GM12878 (cell line): ENCODE results near the gene ERMARD. TPM values are rescaled to one million over a fixed set of nuclear protein-coding genes. Genes with fewer than 3 reads are reported as not detected.

ENCODE experiments used
- PAX5 ChIP-seq: IDR thresholded peaks from 2 replicates; pipeline ENCODE4 v1.6.1; 2011; ENCODE audit warnings: low read depth, low read length, borderline replicate concordance
- SMAD1 ChIP-seq: fragments of 450-650 bp; IDR thresholded peaks from 2 replicates; pipeline ENCODE4 v1.6.1; 2018; ENCODE audit warnings: mild to moderate bottlenecking, low read depth; ENCODE audit not compliant: partially characterized antibody
- TARDBP ChIP-seq: IDR thresholded peaks from 2 replicates; pipeline ENCODE4 v1.6.1; 2016; ENCODE audit warnings: borderline replicate concordance
- ZBTB40 ChIP-seq: fragments of 450-650 bp; IDR thresholded peaks from 2 replicates; pipeline ENCODE4 v1.6.1; 2016; ENCODE audit warnings: mild to moderate bottlenecking, moderate library complexity, borderline replicate concordance
- polyA plus RNA-seq, 11 experiments: library from polyadenylated mRNA; depleted of rRNA in 4 of 11; unstranded in 6 of 11; stranded (reverse) in 5 of 11; fragments of >200 nt; fragmentation: Nextera tagmentation in 4 of 11; fragmentation: Illumina TruSeq in 1 of 11; extraction: Ambion mirVana in 4 of 11; extraction: Trizol in 1 of 11; gene quantifications; 1 replicate in 1 of 11; 2 replicates in 10 of 11; pipeline versions ENCODE4 v1.2.1 to v1.2.3, GENCODE V29; 2011 to 2016; ENCODE audit warnings: inconsistent platforms in 2 of 11, missing spikeins in 2 of 11, low read depth in 1 of 11
- total RNA-seq, 4 experiments: library from RNA; depleted of rRNA in 3 of 4; stranded (reverse); fragments of >200 nt in 3 of 4; fragmentation: Illumina TruSeq in 1 of 4; extraction: Trizol in 1 of 4; gene quantifications; 2 replicates each; pipeline versions ENCODE4 v1.2.1 to v1.2.3, GENCODE V29; 2013 to 2021
- TF ChIP-seq, protein P1 (sequence below): fragments of 450-650 bp; IDR thresholded peaks from 2 replicates; pipeline ENCODE4 v1.6.1; 2017; ENCODE audit warnings: borderline replicate concordance
- TF ChIP-seq, protein P2 (sequence below): fragments of 150-350 bp; IDR thresholded peaks from 2 replicates; pipeline ENCODE4 v1.6.1; 2016; ENCODE audit warnings: low read depth, low read length

The ERMARD gene
- total and polyA plus RNA-seq, 10 of the 15 experiments (the other 5 are each of a cell fraction or from before 2014, with no cell fraction given), result 24.4 to 63.3 (median 34.1) TPM

- TF ChIP-seq, protein P1, sequence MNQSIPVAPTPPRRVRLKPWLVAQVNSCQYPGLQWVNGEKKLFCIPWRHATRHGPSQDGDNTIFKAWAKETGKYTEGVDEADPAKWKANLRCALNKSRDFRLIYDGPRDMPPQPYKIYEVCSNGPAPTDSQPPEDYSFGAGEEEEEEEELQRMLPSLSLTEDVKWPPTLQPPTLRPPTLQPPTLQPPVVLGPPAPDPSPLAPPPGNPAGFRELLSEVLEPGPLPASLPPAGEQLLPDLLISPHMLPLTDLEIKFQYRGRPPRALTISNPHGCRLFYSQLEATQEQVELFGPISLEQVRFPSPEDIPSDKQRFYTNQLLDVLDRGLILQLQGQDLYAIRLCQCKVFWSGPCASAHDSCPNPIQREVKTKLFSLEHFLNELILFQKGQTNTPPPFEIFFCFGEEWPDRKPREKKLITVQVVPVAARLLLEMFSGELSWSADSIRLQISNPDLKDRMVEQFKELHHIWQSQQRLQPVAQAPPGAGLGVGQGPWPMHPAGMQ, result no peak
- TF ChIP-seq PAX5 (no peak), TARDBP (no peak), SMAD1 (no peak), ZBTB40 (no peak)
- TF ChIP-seq, protein P2, sequence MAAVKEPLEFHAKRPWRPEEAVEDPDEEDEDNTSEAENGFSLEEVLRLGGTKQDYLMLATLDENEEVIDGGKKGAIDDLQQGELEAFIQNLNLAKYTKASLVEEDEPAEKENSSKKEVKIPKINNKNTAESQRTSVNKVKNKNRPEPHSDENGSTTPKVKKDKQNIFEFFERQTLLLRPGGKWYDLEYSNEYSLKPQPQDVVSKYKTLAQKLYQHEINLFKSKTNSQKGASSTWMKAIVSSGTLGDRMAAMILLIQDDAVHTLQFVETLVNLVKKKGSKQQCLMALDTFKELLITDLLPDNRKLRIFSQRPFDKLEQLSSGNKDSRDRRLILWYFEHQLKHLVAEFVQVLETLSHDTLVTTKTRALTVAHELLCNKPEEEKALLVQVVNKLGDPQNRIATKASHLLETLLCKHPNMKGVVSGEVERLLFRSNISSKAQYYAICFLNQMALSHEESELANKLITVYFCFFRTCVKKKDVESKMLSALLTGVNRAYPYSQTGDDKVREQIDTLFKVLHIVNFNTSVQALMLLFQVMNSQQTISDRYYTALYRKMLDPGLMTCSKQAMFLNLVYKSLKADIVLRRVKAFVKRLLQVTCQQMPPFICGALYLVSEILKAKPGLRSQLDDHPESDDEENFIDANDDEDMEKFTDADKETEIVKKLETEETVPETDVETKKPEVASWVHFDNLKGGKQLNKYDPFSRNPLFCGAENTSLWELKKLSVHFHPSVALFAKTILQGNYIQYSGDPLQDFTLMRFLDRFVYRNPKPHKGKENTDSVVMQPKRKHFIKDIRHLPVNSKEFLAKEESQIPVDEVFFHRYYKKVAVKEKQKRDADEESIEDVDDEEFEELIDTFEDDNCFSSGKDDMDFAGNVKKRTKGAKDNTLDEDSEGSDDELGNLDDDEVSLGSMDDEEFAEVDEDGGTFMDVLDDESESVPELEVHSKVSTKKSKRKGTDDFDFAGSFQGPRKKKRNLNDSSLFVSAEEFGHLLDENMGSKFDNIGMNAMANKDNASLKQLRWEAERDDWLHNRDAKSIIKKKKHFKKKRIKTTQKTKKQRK, result no peak
- TF ChIP-seq, all 136 proteins: peak for 0
These were observed 43.8 kb downstream of the ERMARD start (continued) for GRCh38 chr6:169795196-169795595.
